Gastrocnemius medialis (tissue), 4 donors: ENCODE data around the gene FBXO38. TPM values are rescaled to one million over a fixed set of nuclear protein-coding genes. Genes with fewer than 3 reads are reported as not detected.

Experiments used
- ATAC-seq, 2 donors: fragments of 150-250 bp; one replicate each; pipeline ENCODE4 v1.9.1; 2016
- DNase-seq, 2 donors: peaks; one replicate each; pipeline ENCODE4 v3.0.0-alpha.2; 2019
- H3K27ac ChIP-seq, 4 donors: fragments of 200-600 bp; sonication (generic); 1 replicate in 1 of 4; 2 replicates in 3 of 4; pipeline ENCODE4 v1.5.1; 2016 to 2018; ENCODE audit warnings: mild to moderate bottlenecking in 2 of 4, moderate library complexity in 1 of 4
- H3K27me3 ChIP-seq, 3 donors: fragments of 200-600 bp; sonication (generic) in 2 of 3; 1 replicate in 1 of 3; 2 replicates in 2 of 3; pipeline versions ENCODE4 v1.5.1 to v1.6.0; 2016 to 2019; ENCODE audit warnings: mild to moderate bottlenecking in 1 of 3, moderate library complexity in 1 of 3
- H3K36me3 ChIP-seq, 2 donors: fragments of 200-600 bp; sonication (generic) in 1 of 2; one replicate each; pipeline ENCODE4 v1.5.1; 2017 to 2018
- H3K4me1 ChIP-seq, 2 donors: fragments of 200-600 bp; sonication (generic) in 1 of 2; one replicate each; pipeline ENCODE4 v1.5.1; 2016 to 2017; ENCODE audit warnings: mild to moderate bottlenecking in 2 of 2
- H3K4me3 ChIP-seq, 4 donors: fragments of 200-600 bp; sonication (generic) in 3 of 4; 1 replicate in 1 of 4; 2 replicates in 3 of 4; pipeline ENCODE4 v1.5.1; 2016 to 2019; ENCODE audit warnings: mild to moderate bottlenecking in 2 of 4
- H3K9me3 ChIP-seq, 3 donors: fragments of 200-600 bp; sonication (generic) in 2 of 3; 1 replicate in 1 of 3; 2 replicates in 2 of 3; pipeline ENCODE4 v1.5.1; 2016 to 2019
- CTCF ChIP-seq, 5 experiments: fragments of 450-650 bp in 3 of 5; fragments of 200-600 bp in 2 of 5; sonication (generic) in 2 of 5; IDR thresholded peaks in 4 of 5; conservative IDR thresholded peaks in 1 of 5; 1 replicate in 4 of 5; 2 replicates in 1 of 5; pipeline ENCODE4 v1.5.1; 2016 to 2019; ENCODE audit warnings: antibody characterized with exemption in 5 of 5, mild to moderate bottlenecking in 3 of 5, moderate library complexity in 3 of 5
- POLR2A ChIP-seq, 2 donors: fragments of 450-650 bp; IDR thresholded peaks; one replicate each; pipeline ENCODE4 v1.6.1; 2017; ENCODE audit warnings: antibody characterized with exemption in 2 of 2, mild to moderate bottlenecking in 2 of 2, moderate library complexity in 2 of 2
- in situ Hi-C, 4 donors: fragments of 200-750 bp; cut with MboI; loops; one replicate each; pipeline versions ENCODE4 v1.15.0 to v1.8.0; 2017; ENCODE audit warnings: low sequenced_read_pairs in 4 of 4
- intact Hi-C: fragments of 100-400 bp; cut with DNase I; formaldehyde crosslinking; loops from one replicate; pipeline ENCODE4 v1.15.1; 2023; ENCODE audit warnings: low total_unique reads
- total RNA-seq, 4 donors: library from RNA; depleted of rRNA; stranded (reverse); fragments of >200 nt; gene quantifications; one replicate each; pipeline versions ENCODE4 v1.1.0 to v1.2.3, GENCODE V29; 2016

The FBXO38 gene
- total RNA-seq, 4 donors from 2014 or later = 31.1 to 49.6 (median 34.1) TPM

GRCh38 chr5:148428848-148429247, 45.1 kb downstream of the FBXO38 start:
- Histone ChIP-seq H3K27me3 (no peaks in the 10 kb centered on the region), H3K27ac (no peak overlapping the region), H3K4me3 (no peak overlapping the region), H3K36me3 (peaks cover 0 to 59% of the 10 kb centered on the region in 2 donors), H3K4me1 (peaks cover 0 to 5% of the 10 kb centered on the region in 2 donors), H3K9me3 (no peaks in the 10 kb centered on the region)
- TF ChIP-seq POLR2A (IDR thresholded peaks at IDR 0.05) (no peak), CTCF (IDR thresholded peaks at IDR 0.05 in 4 of 5, conservative IDR thresholded peaks at IDR 0.05 in 1 of 5) (no peak)
- no peak for ATAC-seq
- in situ Hi-C loops (loop anchor here in 3 of 4 donors (25.0 kb wide), 3 partner anchors 608 to 808 kb away; no protein-coding TSS in a partner anchor), intact Hi-C loops (no loop called here)
- no peak for DNase-seq

- ATAC-seq (no peak), DNase-seq (no peak)
- H3K36me3 ChIP-seq = peaks cover 3 to 59% of the 10 kb centered on the region in 2 donors
- no peak overlapping the region for H3K27ac ChIP-seq
- intact Hi-C loops (no loop called here), in situ Hi-C loops (loop anchor here in 3 of 4 donors (10.0 to 25.0 kb wide), 4 partner anchors 603 to 803 kb away; no protein-coding TSS in a partner anchor)
- no peaks in the 10 kb centered on the region for H3K27me3 ChIP-seq
- no peaks in the 10 kb centered on the region for H3K4me1 ChIP-seq
- H3K9me3 ChIP-seq = no peaks in the 10 kb centered on the region
- no peak overlapping the region for H3K4me3 ChIP-seq
- no peak for TF ChIP-seq POLR2A (IDR thresholded peaks at IDR 0.05)
- TF ChIP-seq CTCF (IDR thresholded peaks at IDR 0.05 in 4 of 5, conservative IDR thresholded peaks at IDR 0.05 in 1 of 5) = no peak
Observed at GRCh38 chr5:148433826-148434225, 50.1 kb downstream of the FBXO38 start.

- Histone ChIP-seq H3K27ac (no peak overlapping the region), H3K4me3 (no peak overlapping the region), H3K36me3 (peaks cover 3 to 81% of the 10 kb centered on the region in 2 donors), H3K9me3 (no peaks in the 10 kb centered on the region), H3K27me3 (no peaks in the 10 kb centered on the region), H3K4me1 (no peaks in the 10 kb centered on the region)
- TF ChIP-seq POLR2A (IDR thresholded peaks at IDR 0.05) = no peak
- TF ChIP-seq CTCF (IDR thresholded peaks at IDR 0.05 in 4 of 5, conservative IDR thresholded peaks at IDR 0.05 in 1 of 5) = no peak
- DNase-seq (no peak), ATAC-seq (no peak)
- intact Hi-C loops (no loop called here), in situ Hi-C loops (loop anchor here in 3 of 4 donors (5.0 to 25.0 kb wide), 5 partner anchors 291 to 801 kb away; no protein-coding TSS in a partner anchor)
Observed at GRCh38 chr5:148436029-148436428, 52.3 kb downstream of the FBXO38 start.

GRCh38 chr5:148437249-148437648, 53.5 kb downstream of the FBXO38 start:
- H3K9me3 ChIP-seq = no peaks in the 10 kb centered on the region
- no peaks in the 10 kb centered on the region for H3K27me3 ChIP-seq
- H3K36me3 ChIP-seq = peaks cover 3 to 93% of the 10 kb centered on the region in 2 donors
- no peak overlapping the region for H3K4me3 ChIP-seq
- H3K27ac ChIP-seq = no peak overlapping the region
- H3K4me1 ChIP-seq = no peaks in the 10 kb centered on the region
- DNase-seq (no peak), ATAC-seq (no peak)
- in situ Hi-C loops = loop anchor here in 3 of 4 donors (5.0 to 25.0 kb wide), 5 partner anchors 290 to 800 kb away; no protein-coding TSS in a partner anchor
- TF ChIP-seq POLR2A (IDR thresholded peaks at IDR 0.05) = no peak
- intact Hi-C loops = no loop called here

GRCh38 chr5:148438933-148439332, 55.2 kb downstream of the FBXO38 start:
- Histone ChIP-seq H3K4me3 (no peak overlapping the region), H3K9me3 (no peaks in the 10 kb centered on the region), H3K36me3 (peaks cover 3 to 88% of the 10 kb centered on the region in 2 donors), H3K4me1 (no peaks in the 10 kb centered on the region), H3K27ac (no peak overlapping the region), H3K27me3 (no peaks in the 10 kb centered on the region)
- TF ChIP-seq POLR2A (IDR thresholded peaks at IDR 0.05) = no peak
- TF ChIP-seq CTCF (IDR thresholded peaks at IDR 0.05 in 4 of 5, conservative IDR thresholded peaks at IDR 0.05 in 1 of 5) = no peak
- in situ Hi-C loops = loop anchor here in 3 of 4 donors (5.0 to 25.0 kb wide), 5 partner anchors 288 to 798 kb away; no protein-coding TSS in a partner anchor
- ATAC-seq = no peak
- DNase-seq = no peak
- intact Hi-C loops = no loop called here
